Measurements from ENCODE around the gene SLC35G6.

Gene SLC35G6

DNA sequence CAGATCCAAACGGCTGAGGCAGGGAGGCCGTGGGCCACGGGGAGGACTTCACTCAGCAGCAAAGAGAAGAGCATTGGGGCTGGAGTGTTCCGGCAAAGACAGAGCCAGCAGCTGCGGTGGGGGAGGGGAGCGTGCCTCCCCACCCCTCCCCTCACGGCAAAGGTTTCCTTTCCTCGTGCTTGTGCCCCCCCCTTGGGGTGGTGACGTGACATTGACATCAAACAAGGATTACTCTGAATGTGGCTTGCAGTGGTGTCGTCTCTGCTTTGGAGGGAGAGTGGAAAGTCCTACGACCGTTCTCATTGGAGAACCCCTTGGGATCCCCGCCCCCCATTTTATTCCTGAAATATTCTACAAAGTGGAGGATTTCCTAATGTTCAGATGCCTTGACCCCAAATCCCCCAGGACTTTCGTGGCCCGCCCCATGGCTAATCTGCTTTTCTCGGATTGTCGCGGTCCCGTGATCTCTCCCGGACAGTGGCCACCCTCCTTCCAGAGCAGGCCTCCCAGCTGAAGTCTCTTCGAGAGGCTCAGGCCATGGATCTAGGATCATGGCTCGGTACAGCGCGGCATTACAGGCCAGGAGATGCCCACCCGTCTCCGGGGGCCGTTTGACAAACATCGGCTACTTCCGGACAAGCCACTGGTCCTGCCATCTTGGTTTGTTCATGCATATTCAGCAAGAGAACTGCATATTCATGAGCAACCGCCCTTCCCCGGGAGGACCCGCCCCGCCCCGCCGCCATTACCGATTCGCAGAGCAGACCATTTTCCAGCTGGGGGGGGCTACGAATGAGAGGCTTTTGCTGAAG, 2.2 kb downstream of the SLC35G6 start:
- TF ChIP-seq, protein P1, sequence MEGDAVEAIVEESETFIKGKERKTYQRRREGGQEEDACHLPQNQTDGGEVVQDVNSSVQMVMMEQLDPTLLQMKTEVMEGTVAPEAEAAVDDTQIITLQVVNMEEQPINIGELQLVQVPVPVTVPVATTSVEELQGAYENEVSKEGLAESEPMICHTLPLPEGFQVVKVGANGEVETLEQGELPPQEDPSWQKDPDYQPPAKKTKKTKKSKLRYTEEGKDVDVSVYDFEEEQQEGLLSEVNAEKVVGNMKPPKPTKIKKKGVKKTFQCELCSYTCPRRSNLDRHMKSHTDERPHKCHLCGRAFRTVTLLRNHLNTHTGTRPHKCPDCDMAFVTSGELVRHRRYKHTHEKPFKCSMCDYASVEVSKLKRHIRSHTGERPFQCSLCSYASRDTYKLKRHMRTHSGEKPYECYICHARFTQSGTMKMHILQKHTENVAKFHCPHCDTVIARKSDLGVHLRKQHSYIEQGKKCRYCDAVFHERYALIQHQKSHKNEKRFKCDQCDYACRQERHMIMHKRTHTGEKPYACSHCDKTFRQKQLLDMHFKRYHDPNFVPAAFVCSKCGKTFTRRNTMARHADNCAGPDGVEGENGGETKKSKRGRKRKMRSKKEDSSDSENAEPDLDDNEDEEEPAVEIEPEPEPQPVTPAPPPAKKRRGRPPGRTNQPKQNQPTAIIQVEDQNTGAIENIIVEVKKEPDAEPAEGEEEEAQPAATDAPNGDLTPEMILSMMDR (IDR thresholded peaks at IDR 0.05; ENCODE audit: insufficient read depth, missing control alignments): no peak
- DNase-seq (ENCODE audit: insufficient read length, low spot score) (peak; percentile 87), FAIRE-seq (peak; percentile 67)

- peak; percentile 75 for DNase-seq (ENCODE audit: insufficient read length, low spot score)
- FAIRE-seq: no peak
- TF ChIP-seq, protein P1 (IDR thresholded peaks at IDR 0.05; ENCODE audit: insufficient read depth, missing control alignments): no peak
These were observed 3.0 kb downstream of the SLC35G6 start, which contains the start of gene POLR2A for GRCh38 chr17:7484067-7484918. Gene POLR2A, plus strand, starts transcription at chr17:7484366.

DNA sequence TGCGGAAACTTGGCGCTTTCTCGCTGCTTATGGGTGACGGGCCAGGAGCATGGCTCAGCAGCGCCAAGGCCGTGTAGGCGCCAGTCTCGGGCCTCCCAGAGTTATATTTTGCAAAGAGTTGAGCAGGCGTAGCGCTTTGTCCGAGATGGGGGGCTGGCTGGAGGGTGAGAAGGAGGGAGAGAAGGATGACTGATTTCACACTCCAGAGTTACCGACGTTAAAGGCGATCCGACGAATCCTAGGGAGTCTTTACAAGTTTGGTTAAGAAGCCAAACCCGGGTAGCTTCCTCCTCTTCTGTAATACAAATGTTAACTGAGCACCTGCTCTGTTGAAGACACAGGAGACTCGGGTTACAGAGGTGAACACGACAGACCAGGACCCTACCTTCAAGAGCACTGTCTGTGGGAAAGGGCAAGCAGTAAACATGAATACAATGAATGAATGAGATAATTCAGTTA, 3.7 kb downstream of the SLC35G6 start:
- TF ChIP-seq, protein P1 (IDR thresholded peaks at IDR 0.05; ENCODE audit: insufficient read depth, missing control alignments): no peak
- FAIRE-seq (no peak), DNase-seq (ENCODE audit: insufficient read length, low spot score) (no peak)

DNA sequence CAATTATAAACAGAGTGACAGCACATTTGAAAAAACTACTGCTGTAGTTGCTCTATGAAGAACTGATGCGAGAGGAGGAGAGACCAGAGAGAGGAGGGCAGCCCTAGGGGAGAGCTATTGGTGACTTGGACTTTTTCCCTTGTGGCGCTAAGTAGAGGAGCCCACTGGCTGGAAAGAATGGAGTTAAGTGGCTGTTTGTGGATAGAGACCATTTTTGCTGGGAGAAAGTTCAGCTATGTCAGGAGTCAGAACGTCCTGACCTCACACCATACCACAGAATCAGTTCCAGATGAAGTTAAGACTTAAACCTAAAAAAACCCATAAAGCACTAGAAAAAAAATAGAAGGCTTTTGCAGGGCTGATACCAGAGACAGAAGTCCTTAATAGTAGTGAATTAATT, 4.9 kb downstream of the SLC35G6 start:
- TF ChIP-seq, protein P1 (IDR thresholded peaks at IDR 0.05; ENCODE audit: insufficient read depth, missing control alignments): no peak
- DNase-seq (ENCODE audit: insufficient read length, low spot score) (no peak), FAIRE-seq (no peak)

DNA sequence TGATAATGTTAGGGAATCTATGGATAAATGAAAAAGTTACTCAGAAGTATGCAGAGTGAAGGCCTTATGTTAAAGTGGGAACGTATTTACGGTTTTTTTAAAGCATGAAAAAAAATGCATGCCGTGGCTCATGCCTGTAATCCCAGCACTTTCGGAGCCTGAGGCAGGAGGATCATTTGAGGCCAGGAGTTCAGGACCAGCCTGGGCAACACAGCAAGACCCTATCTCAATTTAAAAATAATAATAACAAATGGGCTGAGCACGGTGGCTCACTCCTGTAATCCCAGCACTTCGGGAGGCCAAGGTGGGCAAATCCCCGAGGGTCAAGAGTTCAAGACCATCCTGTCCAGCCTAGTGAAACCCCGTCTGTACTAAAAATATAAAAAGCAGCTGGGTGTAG, 8.9 kb downstream of the SLC35G6 start:
- TF ChIP-seq, protein P1 (IDR thresholded peaks at IDR 0.05; ENCODE audit: insufficient read depth, missing control alignments): no peak
- FAIRE-seq (no peak), DNase-seq (ENCODE audit: insufficient read length, low spot score) (no peak)

DNA sequence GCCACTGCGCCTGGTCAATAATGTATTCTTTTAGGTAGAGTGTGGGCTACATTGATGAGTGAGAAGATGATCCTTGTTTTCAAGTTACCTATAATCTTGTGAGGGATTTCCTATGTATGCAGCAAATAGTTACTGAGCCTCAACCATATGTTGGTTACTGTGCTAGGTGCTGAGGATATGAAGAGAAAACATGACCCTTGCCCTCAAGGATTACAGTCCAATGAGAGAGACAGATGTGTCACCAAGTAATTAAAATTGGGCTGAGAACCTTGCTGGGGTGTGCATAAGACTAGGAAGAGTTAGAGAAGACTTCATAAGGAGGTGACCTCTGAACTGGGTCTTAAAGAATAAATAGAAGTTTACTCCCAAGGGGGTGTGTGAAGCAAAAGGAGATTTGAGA, 10.3 kb downstream of the SLC35G6 start:
- FAIRE-seq: no peak
- DNase-seq (ENCODE audit: insufficient read length, low spot score): no peak
- TF ChIP-seq, protein P1 (IDR thresholded peaks at IDR 0.05; ENCODE audit: insufficient read depth, missing control alignments): no peak
